Endothelial cell (in vitro differentiated cells): Measurements from ENCODE around the gene KCNE4. TPM values are rescaled to one million over a fixed set of nuclear protein-coding genes. Genes with fewer than 3 reads are reported as not detected.

Experiments used
- DNase-seq: peaks from one replicate; pipeline ENCODE4 v3.0.0; 2021; ENCODE audit warnings: low spot score
- H3K27ac Mint-ChIP-seq: one replicate; pipeline ENCODE4 v1.8.0; 2021; ENCODE audit warnings: mixed read lengths, inconsistent platforms; ENCODE audit not compliant: unreplicated experiment
- H3K27me3 Mint-ChIP-seq: one replicate; pipeline ENCODE4 v1.8.0; 2021; ENCODE audit warnings: mild to moderate bottlenecking, moderate library complexity, mixed read lengths, inconsistent platforms; ENCODE audit not compliant: unreplicated experiment
- H3K36me3 Mint-ChIP-seq: one replicate; pipeline ENCODE4 v1.8.0; 2021; ENCODE audit warnings: mild to moderate bottlenecking, low read depth, mixed read lengths, inconsistent platforms; ENCODE audit not compliant: unreplicated experiment
- H3K4me1 Mint-ChIP-seq: one replicate; pipeline ENCODE4 v1.8.0; 2021; ENCODE audit warnings: mild to moderate bottlenecking, mixed read lengths, inconsistent platforms; ENCODE audit not compliant: unreplicated experiment
- H3K4me3 Mint-ChIP-seq: one replicate; pipeline ENCODE4 v1.8.0; 2021; ENCODE audit warnings: mild to moderate bottlenecking, mixed read lengths, inconsistent platforms; ENCODE audit not compliant: unreplicated experiment
- H3K9me3 Mint-ChIP-seq: one replicate; pipeline ENCODE4 v1.8.0; 2021; ENCODE audit warnings: mixed read lengths, inconsistent platforms; ENCODE audit not compliant: unreplicated experiment
- total RNA-seq: library from RNA; stranded (reverse); fragmentation: NEBNext Ultra II Directional; extraction: Animal tissue kit (Norgen Biotek cat#: 25700); gene quantifications from one replicate; pipeline ENCODE4 v1.2.1, GENCODE V29; 2021; ENCODE audit not compliant: unreplicated experiment
- TF ChIP-seq, protein P1 (sequence below): fragments of 200-600 bp; sonication (generic); IDR thresholded peaks from one replicate; pipeline ENCODE4 v1.5.0; 2021; ENCODE audit warnings: antibody characterized with exemption; ENCODE audit not compliant: unreplicated experiment

Gene KCNE4
- total RNA-seq, 1 donor from 2014 or later, result 0.46 TPM

DNA sequence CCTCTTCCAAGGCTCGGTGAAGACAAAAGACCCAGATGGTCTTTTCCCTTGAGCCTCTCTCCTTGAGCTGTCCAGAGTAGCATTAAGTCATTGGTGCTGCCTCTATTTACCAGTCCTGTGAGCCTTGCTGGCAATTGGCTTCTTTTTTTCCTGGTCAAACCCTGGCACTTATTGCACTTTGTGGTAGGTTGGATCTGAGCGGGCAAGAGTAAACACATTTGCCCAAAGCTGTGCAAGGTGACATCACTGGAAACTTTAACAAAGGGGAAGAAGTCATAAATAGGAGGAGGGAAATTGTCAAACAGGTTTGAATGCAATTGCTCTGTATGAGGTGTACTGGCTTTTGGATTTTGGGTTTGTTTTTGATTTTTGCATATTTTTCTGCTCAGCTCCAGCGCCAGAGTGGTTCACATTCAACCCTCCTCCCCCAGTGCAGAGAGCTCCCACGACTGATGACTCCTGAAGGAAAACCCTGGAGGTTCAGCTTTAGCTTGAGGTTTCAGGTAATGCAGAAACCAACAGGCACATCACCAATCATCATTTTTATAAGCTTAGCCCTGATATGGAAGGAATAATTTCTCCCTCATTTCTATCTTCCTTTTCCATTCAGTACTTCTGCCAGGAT lies 8.3 kb downstream of the KCNE4 start:
- Mint-ChIP-seq H3K36me3 (no peaks in the 10 kb centered on the region), H3K27ac (no peak overlapping the region), H3K4me1 (no peaks in the 10 kb centered on the region), H3K27me3 (no peaks in the 10 kb centered on the region), H3K9me3 (no peaks in the 10 kb centered on the region), H3K4me3 (no peak overlapping the region)
- TF ChIP-seq, protein P1, sequence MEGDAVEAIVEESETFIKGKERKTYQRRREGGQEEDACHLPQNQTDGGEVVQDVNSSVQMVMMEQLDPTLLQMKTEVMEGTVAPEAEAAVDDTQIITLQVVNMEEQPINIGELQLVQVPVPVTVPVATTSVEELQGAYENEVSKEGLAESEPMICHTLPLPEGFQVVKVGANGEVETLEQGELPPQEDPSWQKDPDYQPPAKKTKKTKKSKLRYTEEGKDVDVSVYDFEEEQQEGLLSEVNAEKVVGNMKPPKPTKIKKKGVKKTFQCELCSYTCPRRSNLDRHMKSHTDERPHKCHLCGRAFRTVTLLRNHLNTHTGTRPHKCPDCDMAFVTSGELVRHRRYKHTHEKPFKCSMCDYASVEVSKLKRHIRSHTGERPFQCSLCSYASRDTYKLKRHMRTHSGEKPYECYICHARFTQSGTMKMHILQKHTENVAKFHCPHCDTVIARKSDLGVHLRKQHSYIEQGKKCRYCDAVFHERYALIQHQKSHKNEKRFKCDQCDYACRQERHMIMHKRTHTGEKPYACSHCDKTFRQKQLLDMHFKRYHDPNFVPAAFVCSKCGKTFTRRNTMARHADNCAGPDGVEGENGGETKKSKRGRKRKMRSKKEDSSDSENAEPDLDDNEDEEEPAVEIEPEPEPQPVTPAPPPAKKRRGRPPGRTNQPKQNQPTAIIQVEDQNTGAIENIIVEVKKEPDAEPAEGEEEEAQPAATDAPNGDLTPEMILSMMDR, result no peak
- no peak for DNase-seq

DNA sequence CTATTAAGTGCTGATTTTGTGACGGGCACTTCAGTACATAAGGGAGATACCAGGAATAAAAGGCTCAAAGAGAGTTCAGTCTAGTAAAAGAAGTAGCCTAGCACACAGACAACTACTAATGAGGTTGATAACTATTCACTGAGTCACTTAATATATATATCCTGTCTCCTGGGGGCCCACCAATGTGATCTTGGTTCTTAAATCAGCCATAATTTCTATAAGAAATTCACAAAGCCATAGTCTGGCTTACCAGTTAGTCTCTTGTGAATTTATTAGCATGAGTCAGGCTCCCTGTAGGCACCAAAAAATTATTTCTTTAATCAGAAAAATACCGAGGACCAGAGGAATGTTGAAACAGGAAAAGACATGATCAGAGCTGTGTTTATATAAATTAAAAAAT lies 10.4 kb downstream of the KCNE4 start:
- Mint-ChIP-seq H3K27ac (no peak overlapping the region), H3K4me3 (no peak overlapping the region), H3K4me1 (no peaks in the 10 kb centered on the region), H3K27me3 (no peaks in the 10 kb centered on the region), H3K9me3 (no peaks in the 10 kb centered on the region), H3K36me3 (no peaks in the 10 kb centered on the region)
- no peak for DNase-seq
- TF ChIP-seq, protein P1, result no peak

DNA sequence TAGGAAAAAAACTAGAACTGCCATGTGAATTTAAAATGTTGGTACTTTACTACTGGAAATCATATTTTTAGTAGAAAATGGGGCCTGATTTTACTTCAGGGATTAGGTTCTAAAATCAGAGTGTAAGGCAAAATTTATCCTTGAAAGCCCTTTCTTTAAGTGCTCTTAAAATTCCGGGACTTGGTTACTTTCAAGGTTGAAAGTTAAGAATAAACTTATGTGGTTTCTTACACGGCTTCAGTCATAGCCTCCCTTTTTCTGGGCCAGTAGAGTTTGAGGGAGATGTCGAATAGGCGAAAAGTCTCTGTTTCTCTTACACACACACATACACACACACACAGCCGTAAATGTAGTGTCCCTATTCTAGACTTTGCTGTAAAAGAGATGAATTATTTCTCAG lies 13.1 kb downstream of the KCNE4 start:
- no peaks in the 10 kb centered on the region for H3K9me3 Mint-ChIP-seq
- no peak for DNase-seq
- H3K27me3 Mint-ChIP-seq, result no peaks in the 10 kb centered on the region
- no peaks in the 10 kb centered on the region for H3K4me1 Mint-ChIP-seq
- H3K4me3 Mint-ChIP-seq, result no peak overlapping the region
- TF ChIP-seq, protein P1, result no peak
- no peaks in the 10 kb centered on the region for H3K36me3 Mint-ChIP-seq
- H3K27ac Mint-ChIP-seq, result no peak overlapping the region

DNA sequence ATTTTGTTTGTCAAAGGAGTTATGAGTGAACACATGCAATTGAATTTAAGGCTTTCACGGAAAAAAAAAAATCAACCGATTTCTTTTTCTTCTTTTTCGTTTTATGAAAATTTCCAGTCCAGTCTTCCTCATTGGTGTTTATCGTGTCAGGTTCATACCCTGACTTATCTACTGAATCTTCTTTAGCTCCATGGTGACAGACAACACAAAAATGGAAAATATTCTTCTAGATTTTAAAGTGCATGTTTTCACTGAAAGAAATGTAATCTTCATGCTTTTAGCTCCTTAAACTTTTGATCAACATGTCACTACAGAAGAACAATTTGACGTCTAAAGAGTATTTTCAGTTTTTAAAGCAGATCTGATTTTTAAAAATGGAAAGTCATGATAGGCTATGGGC lies 14.7 kb downstream of the KCNE4 start:
- Mint-ChIP-seq H3K27ac (no peak overlapping the region), H3K4me3 (no peak overlapping the region), H3K27me3 (no peaks in the 10 kb centered on the region), H3K9me3 (no peaks in the 10 kb centered on the region), H3K36me3 (no peaks in the 10 kb centered on the region), H3K4me1 (no peaks in the 10 kb centered on the region)
- TF ChIP-seq, protein P1, result no peak
- DNase-seq, result no peak

DNA sequence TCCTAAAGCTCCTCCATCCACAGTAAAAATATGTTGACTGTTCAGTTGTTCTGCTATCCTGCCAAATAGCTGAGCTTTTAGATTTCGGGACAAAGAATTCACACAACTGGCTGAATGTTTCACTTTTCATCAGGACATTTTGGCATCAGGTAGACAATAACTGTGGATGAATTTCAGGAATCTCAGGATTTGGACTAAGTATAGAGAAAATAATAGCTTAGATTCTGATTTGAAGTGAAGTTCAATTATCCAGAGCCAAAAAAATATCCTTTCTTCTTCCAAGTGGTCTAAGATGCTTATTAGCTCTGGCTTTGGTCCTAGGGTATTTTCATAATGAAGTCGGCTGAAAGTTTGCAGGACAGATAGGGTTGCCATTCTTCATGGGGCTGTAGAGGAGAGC lies 16.1 kb downstream of the KCNE4 start:
- no peak overlapping the region for H3K4me3 Mint-ChIP-seq
- no peaks in the 10 kb centered on the region for H3K27me3 Mint-ChIP-seq
- no peaks in the 10 kb centered on the region for H3K9me3 Mint-ChIP-seq
- no peaks in the 10 kb centered on the region for H3K36me3 Mint-ChIP-seq
- no peak for DNase-seq
- TF ChIP-seq, protein P1, result no peak
- H3K4me1 Mint-ChIP-seq, result no peaks in the 10 kb centered on the region
- H3K27ac Mint-ChIP-seq, result no peak overlapping the region
